ENCODE measurements around the gene WDCP.
"Not testable (repeated sequence)": the region's sequence is repeated elsewhere in the genome, so short reads cannot be mapped to it uniquely, and the experiment has no call there.

WDCP gene

GRCh38 chr2:24021122-24021998, 25.8 kb downstream of the WDCP start:
- peak; percentile 61 for DNase-seq

- DNase-seq, result no peak
Measured at GRCh38 chr2:24020244-24020643, 26.9 kb downstream of the WDCP start.

- no peak for DNase-seq
Measured at GRCh38 chr2:24019729-24020128, 27.5 kb downstream of the WDCP start.

- DNase-seq, result no peak
Measured at GRCh38 chr2:24018241-24018640, 28.9 kb downstream of the WDCP start.

- no peak for DNase-seq
Measured at GRCh38 chr2:24017711-24018110, 29.5 kb downstream of the WDCP start.

GRCh38 chr2:24016853-24017703, 30.1 kb downstream of the WDCP start:
- no peak for DNase-seq

- no peak for DNase-seq
Measured at GRCh38 chr2:24016376-24016761, 30.8 kb downstream of the WDCP start.

GRCh38 chr2:24015562-24016375, 31.4 kb downstream of the WDCP start:
- peak; percentile 61 for DNase-seq

- DNase-seq, result not testable (repeated sequence)
Measured at GRCh38 chr2:24014902-24015301, 32.3 kb downstream of the WDCP start.

- DNase-seq, result no peak
Measured at GRCh38 chr2:24012521-24013188, 34.5 kb downstream of the WDCP start.

- no peak for DNase-seq
Measured at GRCh38 chr2:24011250-24012104, 35.7 kb downstream of the WDCP start.

GRCh38 chr2:24010477-24011249, 36.5 kb downstream of the WDCP start:
- DNase-seq, result no peak

GRCh38 chr2:24009680-24010476, 37.3 kb downstream of the WDCP start, which contains the start of gene MFSD2B:
TSS of gene MFSD2B (plus strand) at chr2:24010085. CDS start at chr2:24010097, 12 bp downstream.
- DNase-seq, result no peak

- no peak for DNase-seq
Measured at GRCh38 chr2:24009367-24009679, 37.9 kb downstream of the WDCP start.

GRCh38 chr2:24008672-24009366, 38.4 kb downstream of the WDCP start:
- DNase-seq, result no peak

GRCh38 chr2:24007693-24008092, 39.5 kb downstream of the WDCP start:
- no peak for DNase-seq

GRCh38 chr2:23994567-23994966, 52.6 kb downstream of the WDCP start:
- no peak for DNase-seq

- DNase-seq, result no peak
Measured at GRCh38 chr2:23993736-23994269, 53.4 kb downstream of the WDCP start.

GRCh38 chr2:23992931-23993330, 54.3 kb downstream of the WDCP start:
- no peak for DNase-seq

Data from 8988T (cell line).